NCI-H2196 (cell line): ENCODE results near the gene DHRS12.
"Not testable (repeated sequence)": the region's sequence is repeated elsewhere in the genome, so short reads cannot be mapped to it uniquely, and the experiment has no call there.

ENCODE experiments used
- DNase-seq: peaks from one replicate; lab custom pipeline; 2025; ENCODE audit not compliant: unreplicated experiment; lab: John Stamatoyannopoulos, UW

DHRS12 gene

GRCh38 chr13:51828730-51829567 lies 25.0 kb upstream of the DHRS12 start:
- no peak for DNase-seq

- no peak for DNase-seq
Observed at GRCh38 chr13:51827254-51827653, 23.3 kb upstream of the DHRS12 start.

DNA sequence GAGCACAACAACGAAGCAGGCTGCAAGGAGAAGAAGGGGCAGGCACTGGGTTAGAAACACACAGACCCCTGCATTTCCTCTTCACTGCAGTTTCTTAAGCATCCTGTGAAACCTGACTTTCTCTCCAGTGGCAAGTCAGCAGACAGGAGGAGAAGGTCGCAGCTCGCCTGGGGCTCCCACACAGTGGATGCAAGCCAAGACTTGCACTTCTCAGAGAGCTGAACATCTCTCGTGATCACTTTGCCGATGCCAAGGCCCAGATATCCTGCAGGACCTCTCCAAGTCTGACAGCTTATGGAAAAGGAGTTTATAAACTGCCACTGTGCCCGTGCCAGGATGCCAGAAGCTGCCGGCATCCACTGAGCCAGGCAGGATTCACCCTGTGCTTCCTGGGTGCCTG lies 22.6 kb upstream of the DHRS12 start:
- DNase-seq: no peak

- no peak for DNase-seq
Observed at GRCh38 chr13:51825681-51826254, 21.8 kb upstream of the DHRS12 start.

GRCh38 chr13:51825165-51825592 lies 21.2 kb upstream of the DHRS12 start:
- DNase-seq: no peak

DNA sequence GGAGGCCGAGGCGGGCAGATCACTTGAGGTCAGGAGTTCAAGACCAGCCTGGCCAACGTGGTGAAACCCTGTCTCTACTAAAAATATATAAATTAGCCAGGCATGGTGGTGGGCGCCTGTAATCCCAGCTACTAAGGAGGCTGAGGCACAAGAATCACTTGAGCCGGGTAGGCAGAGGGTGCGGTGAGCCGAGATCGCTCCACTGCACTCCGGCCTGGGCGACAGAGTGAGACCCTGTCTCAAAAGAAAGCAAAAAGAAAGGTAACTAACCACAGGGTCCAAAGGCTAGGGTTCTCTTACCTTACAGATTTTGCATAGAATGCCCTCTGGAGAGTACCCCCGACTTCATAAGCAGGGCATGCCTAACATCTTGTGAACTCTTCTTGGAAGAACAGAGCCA lies 20.7 kb upstream of the DHRS12 start:
- not testable (repeated sequence) for DNase-seq

GRCh38 chr13:51823863-51824262 lies 19.9 kb upstream of the DHRS12 start:
- no peak for DNase-seq

- DNase-seq: no peak
Observed at GRCh38 chr13:51823359-51823758, 19.4 kb upstream of the DHRS12 start.

GRCh38 chr13:51822106-51822815 lies 18.3 kb upstream of the DHRS12 start:
- no peak for DNase-seq

GRCh38 chr13:51821606-51822005 lies 17.6 kb upstream of the DHRS12 start:
- DNase-seq: no peak

DNA sequence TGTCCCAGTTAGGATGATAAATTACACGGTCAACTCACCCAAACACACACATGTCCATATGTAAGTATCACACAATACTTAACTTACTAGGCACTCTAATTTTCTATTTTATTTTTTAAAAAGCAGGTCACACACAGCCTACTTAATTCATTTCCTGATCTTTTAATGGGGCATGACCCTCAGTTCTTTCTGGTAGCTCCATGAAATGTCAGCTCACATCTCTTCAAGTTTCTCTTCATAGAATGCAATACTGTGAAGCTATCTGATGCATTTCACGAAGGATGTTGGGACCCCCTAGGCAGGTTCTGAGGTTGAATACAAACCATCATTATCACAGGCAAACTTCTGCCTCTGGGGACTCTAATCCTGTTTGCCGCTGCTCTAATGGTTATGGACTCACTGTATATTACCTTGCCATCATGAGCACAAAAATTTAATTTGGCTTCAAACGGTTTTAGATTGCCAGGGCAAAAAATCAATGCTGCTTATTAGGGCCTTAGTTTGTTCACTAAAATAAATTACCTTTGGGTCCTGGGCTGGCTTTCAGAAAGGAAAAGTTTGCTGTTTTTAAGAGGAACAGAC lies 16.1 kb upstream of the DHRS12 start:
- no peak for DNase-seq

GRCh38 chr13:51819544-51819943 lies 15.6 kb upstream of the DHRS12 start:
- DNase-seq: no peak

GRCh38 chr13:51818781-51819511 lies 15.0 kb upstream of the DHRS12 start:
- no peak for DNase-seq

DNA sequence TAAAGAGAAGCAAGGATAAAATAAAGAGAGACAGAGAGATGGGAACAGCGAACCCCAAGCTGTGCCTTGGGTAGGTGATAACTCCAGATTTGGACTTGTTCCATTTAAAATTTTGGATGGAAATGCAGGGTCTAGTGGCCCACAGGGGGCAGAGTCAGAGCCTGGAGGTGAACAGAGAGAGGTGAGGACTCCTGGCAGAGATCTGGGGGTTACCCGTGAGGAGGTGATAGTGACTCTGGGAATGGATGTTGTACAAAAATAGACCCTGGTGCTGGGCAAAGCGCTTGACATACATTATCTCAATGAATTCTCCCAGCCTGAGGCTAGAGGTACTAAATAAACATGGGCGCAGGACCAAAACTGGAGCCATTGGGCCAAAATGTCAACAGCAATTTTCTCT lies 14.3 kb upstream of the DHRS12 start:
- no peak for DNase-seq

- DNase-seq: no peak
Observed at GRCh38 chr13:51817717-51818116, 13.8 kb upstream of the DHRS12 start.

- DNase-seq: no peak
Observed at GRCh38 chr13:51816604-51817249, 12.8 kb upstream of the DHRS12 start.

DNA sequence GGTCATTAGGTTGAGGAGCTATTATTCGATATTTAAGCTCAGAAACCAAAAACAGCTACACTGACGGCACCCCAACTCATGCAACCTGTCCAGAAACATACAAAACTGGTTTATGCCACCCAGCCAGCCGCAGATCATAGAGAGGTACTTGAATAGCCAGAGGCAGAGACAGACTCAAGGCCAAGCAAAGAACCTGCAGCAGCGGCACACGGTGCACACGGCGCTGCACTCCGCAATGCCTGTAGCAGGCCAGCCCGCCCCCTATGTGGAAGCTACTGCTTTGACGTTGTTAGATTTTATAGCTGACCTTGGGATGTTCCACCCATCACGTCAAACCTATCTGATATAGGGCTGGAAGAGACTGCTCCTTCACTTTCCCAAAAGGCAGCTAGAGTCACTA lies 11.9 kb upstream of the DHRS12 start:
- no peak for DNase-seq

DNA sequence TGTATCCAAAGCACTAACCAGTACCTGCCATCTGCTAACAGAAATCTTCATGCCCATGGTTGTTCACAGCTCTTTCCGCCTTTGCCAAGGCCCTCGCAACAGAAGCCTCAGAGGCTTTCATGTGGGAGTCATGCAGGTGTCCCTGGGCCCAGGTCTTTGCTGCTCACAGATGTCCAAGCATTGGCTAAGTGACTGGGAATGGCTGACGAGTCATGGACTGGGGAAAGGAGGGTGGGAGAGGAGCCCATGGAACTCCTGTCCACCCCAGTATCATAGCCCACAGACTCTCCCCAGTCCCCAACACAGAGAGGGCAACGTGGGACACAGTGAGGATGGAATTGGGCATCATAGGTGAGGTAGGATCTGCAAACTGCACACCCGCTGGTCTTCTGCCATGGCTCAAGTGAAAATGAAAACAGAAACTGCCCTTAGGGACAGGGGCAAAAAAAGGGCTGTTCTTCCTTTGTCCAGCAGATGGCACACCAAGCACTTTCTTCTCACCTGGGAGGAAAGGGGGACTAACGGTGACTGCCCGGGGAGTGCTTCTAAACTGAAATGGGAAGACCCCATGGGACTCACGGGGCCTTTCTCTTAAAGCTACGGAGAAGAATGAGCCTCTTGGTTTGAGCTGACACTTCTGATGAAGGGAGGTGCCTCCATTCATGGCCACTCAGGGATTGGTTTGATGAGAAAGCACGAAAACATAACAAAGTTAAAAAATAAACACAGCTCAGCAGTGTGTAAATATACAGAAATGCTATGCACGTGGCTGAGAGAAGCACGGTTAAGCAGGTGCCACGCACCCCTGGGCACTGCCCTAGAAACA lies 11.1 kb upstream of the DHRS12 start:
- peak; percentile 58 for DNase-seq

DNA sequence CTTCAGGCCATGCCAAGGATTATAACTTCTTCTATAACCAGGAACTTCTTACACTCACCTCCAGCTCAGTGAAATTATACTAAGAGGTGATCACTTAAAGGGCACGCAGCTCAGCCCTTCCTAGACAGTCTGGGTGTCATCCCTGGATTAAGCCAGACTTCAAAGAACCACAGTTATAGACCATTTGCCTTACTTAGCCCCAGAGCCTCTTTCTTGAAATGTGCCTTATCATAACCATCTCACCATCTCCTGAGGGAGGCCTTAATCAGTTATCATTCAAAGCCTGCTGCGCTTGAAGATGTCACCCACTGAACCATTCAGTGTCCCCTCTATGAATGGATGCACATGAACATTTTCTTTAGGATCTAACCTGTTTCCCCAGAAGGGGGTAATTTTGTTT lies 10.1 kb upstream of the DHRS12 start:
- no peak for DNase-seq
